SJSA1 (cell line): ENCODE data around the gene PPP1R26. TPM values are rescaled to one million over a fixed set of nuclear protein-coding genes. Genes with fewer than 3 reads are reported as not detected.
"Not testable (repeated sequence)": the region's sequence is repeated elsewhere in the genome, so short reads cannot be mapped to it uniquely, and the experiment has no call there.

ENCODE experiments used
- DNase-seq, 2 experiments: peaks; one replicate each; pipeline ENCODE4 v3.0.0-alpha.2; 2015 to 2020; ENCODE audit warnings: low spot score in 2 of 2, low read depth in 1 of 2
- H3K27ac ChIP-seq: fragments of 250-450 bp; sonication (Bioruptor Pico); 2 replicates; pipeline ENCODE4 v1.5.1; 2020; ENCODE audit warnings: mild to moderate bottlenecking, moderate library complexity
- H3K27me3 ChIP-seq: fragments of 250-450 bp; sonication (Bioruptor Pico); replicated peaks from 2 replicates; pipeline ENCODE4 v1.5.1; 2020; ENCODE audit warnings: mild to moderate bottlenecking, moderate library complexity
- H3K36me3 ChIP-seq: fragments of 250-450 bp; sonication (Bioruptor Pico); 2 replicates; pipeline ENCODE4 v1.5.1; 2020; ENCODE audit warnings: mild to moderate bottlenecking
- H3K4me1 ChIP-seq: fragments of 250-450 bp; sonication (Bioruptor Pico); replicated peaks from 2 replicates; pipeline ENCODE4 v1.6.1; 2021; ENCODE audit warnings: mild to moderate bottlenecking
- H3K4me3 ChIP-seq: fragments of 250-450 bp; sonication (Bioruptor Pico); 2 replicates; pipeline ENCODE4 v1.5.1; 2020; ENCODE audit warnings: mild to moderate bottlenecking
- H3K9me3 ChIP-seq: fragments of 250-450 bp; sonication (Bioruptor Pico); replicated peaks from 2 replicates; pipeline ENCODE4 v1.5.1; 2020; ENCODE audit warnings: mild to moderate bottlenecking
- total RNA-seq: library from RNA; depleted of rRNA; stranded (reverse); fragments of >200 nt; shearing (Covaris generic); gene quantifications from 2 replicates; pipeline ENCODE4 v1.2.3, GENCODE V29; 2014

The PPP1R26 gene
- total RNA-seq, 1 experiment from 2014 or later, result 16.8 TPM

DNA sequence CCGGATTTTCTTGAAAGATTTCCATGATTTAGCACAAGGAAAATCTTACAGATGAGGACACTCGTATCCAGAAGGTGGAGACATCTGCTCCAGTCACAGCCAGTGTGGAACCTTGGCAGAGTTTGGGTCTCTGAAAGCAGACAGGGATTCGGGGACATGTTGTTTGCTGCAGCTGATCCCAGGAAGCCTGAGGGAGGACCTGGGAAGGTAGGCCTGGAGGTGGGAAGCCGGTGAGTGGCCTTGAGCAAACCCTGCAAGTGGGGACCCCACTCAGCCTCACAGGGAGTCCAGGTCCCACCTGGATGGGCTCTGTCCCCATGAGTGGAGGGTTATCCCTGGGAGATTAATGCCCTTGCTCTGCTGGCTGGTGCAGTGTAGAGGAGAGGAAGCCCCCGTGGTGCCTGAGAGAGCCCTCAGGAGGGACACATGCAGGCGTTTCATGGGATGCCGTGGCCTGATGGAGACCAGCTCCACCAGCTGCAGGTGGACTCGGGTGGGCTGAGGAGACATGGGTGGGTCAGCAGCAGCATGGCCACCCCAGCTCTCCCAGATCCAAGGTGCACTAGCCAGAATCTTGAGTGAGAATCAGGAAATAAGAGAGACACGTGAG is 28.7 kb downstream of the PPP1R26 start:
- no peaks in the 10 kb centered on the region for H3K9me3 ChIP-seq
- no peaks in the 10 kb centered on the region for H3K4me1 ChIP-seq
- no peaks in the 10 kb centered on the region for H3K27me3 ChIP-seq

DNA sequence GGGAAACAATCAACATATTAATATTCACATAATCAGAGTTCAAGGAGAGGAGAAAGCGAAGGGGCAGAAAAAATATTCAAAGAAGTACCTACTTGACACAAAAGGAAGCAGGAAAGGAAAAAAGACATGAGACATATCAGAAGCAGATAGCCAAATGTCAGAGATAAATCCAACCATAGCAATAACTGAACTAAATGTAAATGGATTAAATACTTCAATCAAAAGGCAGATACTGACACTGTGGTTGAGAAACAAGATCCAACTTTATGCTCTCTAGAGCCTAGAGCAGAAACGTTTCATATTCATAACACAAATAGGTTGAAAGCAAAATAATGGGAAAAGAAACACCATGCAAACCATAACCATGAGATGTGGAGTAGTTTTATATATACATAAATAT is 29.9 kb downstream of the PPP1R26 start:
- no peak for DNase-seq
- no peak overlapping the region for H3K27ac ChIP-seq
- no peaks in the 10 kb centered on the region for H3K9me3 ChIP-seq
- H3K27me3 ChIP-seq, result no peaks in the 10 kb centered on the region
- no peaks in the 10 kb centered on the region for H3K4me1 ChIP-seq
- H3K4me3 ChIP-seq, result no peak overlapping the region
- peaks cover 10% of the 10 kb centered on the region for H3K36me3 ChIP-seq

More for the DNA sequence above, 28.7 kb downstream of the PPP1R26 start:
- Histone ChIP-seq H3K4me3 (no peak overlapping the region), H3K36me3 (peaks cover 20% of the 10 kb centered on the region), H3K27ac (no peak overlapping the region)
- peak in 1 of 2 experiments; percentile 21 for DNase-seq

DNA sequence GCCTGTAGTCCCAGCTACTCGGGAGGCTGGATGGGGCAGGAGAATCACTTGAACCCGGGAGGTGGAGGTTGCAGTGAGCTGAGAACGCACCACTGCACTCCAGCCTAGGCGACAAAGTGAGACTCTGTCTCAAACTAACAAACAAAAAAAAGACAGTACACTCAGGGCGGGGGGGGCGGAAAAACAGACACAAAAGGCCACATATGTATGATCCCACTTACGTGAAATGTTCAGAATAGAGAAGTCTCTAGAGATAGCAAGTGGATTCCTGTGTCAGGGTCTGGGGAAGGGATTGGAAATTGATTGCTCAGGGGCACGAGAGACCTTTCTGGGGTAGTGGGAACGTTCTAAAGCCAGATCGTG is 32.6 kb downstream of the PPP1R26 start:
- no peaks in the 10 kb centered on the region for H3K27me3 ChIP-seq
- no peak overlapping the region for H3K4me3 ChIP-seq
- H3K27ac ChIP-seq, result no peak overlapping the region
- no peaks in the 10 kb centered on the region for H3K4me1 ChIP-seq
- no peaks in the 10 kb centered on the region for H3K9me3 ChIP-seq
- peak in 1 of 2 experiments; percentile 12 for DNase-seq
- H3K36me3 ChIP-seq, result no peaks in the 10 kb centered on the region

DNA sequence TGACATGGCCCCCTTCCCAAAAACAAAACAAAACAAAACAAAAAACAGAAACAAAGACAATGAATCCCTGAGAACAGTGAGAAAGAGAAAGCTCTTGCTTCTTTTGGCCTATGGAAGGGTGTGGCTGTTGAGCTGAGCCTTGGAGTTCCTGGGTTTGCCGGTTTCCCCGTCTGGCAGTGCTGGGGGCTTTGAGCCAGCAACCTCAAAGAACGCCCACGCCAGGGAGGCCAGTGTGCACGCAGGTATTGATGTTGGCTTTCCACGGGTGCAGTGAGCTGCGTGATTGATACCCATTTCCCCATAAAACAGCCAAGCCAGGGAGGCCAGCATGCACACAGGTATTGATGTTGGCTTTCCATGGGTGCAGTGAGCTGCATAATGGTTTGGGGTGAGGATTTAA is 33.3 kb downstream of the PPP1R26 start:
- Histone ChIP-seq H3K27me3 (no peaks in the 10 kb centered on the region), H3K4me3 (no peak overlapping the region), H3K9me3 (no peaks in the 10 kb centered on the region), H3K36me3 (no peaks in the 10 kb centered on the region), H3K27ac (no peak overlapping the region), H3K4me1 (no peaks in the 10 kb centered on the region)
- DNase-seq, result peak in 1 of 2 experiments; percentile 33

DNA sequence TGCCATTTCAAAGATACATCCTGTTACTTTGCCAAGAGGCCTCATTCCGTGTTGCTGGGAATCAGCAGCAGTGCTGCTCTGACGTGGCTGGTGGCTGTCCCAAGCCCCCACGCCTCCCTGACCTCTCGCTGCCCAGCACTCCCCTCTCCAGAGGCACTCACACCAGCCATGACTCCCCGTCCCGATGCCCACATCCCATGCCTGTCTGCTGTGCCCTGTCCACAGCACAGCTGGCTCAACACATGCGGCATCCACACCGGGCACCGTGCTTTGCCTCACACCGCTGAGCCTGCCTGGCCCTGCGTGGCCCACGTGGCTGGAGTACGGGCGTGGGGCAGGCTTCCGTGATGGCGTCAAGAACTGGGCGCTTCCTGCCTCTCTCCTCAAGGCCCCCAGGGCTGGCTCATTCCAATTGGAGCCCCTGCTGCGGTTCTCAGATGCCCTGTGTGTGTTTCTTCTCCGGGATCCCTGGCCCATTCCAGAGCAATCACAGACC is 33.8 kb downstream of the PPP1R26 start:
- Histone ChIP-seq H3K4me1 (no peaks in the 10 kb centered on the region), H3K36me3 (no peaks in the 10 kb centered on the region), H3K9me3 (no peaks in the 10 kb centered on the region), H3K27me3 (0 out of 2 replicates have a peak, but pooled peaks cover 2% of the 10 kb centered on the region), H3K4me3 (no peak overlapping the region), H3K27ac (no peak overlapping the region)
- DNase-seq, result peak in 1 of 2 experiments; percentile 29

DNA sequence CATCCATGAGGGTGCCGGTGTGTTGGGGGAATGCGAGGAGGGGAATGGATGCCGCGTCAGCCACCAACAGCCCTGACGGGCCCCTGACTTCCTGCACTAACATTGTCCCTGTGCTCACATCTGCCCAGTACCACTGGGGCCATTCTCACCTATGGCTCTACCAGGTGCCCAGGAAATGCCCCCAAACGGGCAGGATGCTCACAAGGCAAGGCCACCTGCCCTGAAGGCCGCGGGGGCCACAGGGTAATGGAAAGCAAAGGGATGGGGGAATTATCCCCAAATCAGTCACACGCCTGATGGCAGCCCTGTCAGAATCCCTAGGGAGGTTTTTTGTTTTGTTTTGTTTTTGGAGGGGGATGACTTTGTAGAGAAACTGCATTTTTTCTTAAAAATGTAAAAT is 34.3 kb downstream of the PPP1R26 start:
- not testable (repeated sequence) for H3K4me3 ChIP-seq, H3K27me3 ChIP-seq, H3K4me1 ChIP-seq, H3K9me3 ChIP-seq, H3K36me3 ChIP-seq, H3K27ac ChIP-seq
- peak in 1 of 2 experiments; percentile 8 for DNase-seq

DNA sequence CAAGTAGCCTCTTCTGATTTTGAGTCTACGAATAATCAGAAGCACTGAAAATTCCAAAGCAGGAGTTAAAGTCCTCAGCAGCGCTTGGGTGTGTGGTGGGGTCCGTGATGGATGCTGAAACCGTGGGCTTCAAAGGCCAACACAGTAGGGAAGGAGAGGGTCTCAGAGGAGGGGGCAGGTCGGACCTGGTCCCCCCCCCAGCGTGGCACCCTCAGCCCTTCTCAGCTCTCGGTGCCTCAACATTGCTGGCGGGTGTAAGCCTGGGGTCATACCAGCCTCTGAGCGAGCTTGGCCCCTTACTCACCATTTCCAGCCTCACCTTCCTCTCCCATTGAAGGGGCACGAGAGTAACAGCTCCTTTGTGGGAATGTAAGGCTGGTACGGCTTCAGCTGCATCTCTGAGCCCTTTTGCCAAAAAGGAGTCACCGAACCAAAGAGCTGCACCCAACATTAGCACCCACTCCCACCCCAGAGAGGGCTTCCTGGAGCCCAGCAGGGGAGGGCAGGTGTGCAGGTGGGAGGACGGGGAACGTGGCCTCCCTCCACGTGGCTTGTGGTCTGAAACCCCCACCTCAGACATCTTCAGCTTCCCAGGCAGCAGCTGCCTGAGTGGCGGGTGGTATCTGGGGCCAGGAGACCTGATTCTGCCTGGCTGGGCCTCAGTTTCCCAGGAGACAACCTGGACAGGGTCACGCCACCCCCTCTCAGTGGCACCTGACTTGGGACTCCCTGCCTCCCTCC is 34.9 kb downstream of the PPP1R26 start:
- DNase-seq, result peak in 1 of 2 experiments; percentile 19
- H3K27me3 ChIP-seq, result 0 out of 2 replicates have a peak, but pooled peaks cover 2% of the 10 kb centered on the region
- H3K9me3 ChIP-seq, result no peaks in the 10 kb centered on the region
- H3K36me3 ChIP-seq, result no peaks in the 10 kb centered on the region
- no peak overlapping the region for H3K27ac ChIP-seq
- no peaks in the 10 kb centered on the region for H3K4me1 ChIP-seq
- no peak overlapping the region for H3K4me3 ChIP-seq

DNA sequence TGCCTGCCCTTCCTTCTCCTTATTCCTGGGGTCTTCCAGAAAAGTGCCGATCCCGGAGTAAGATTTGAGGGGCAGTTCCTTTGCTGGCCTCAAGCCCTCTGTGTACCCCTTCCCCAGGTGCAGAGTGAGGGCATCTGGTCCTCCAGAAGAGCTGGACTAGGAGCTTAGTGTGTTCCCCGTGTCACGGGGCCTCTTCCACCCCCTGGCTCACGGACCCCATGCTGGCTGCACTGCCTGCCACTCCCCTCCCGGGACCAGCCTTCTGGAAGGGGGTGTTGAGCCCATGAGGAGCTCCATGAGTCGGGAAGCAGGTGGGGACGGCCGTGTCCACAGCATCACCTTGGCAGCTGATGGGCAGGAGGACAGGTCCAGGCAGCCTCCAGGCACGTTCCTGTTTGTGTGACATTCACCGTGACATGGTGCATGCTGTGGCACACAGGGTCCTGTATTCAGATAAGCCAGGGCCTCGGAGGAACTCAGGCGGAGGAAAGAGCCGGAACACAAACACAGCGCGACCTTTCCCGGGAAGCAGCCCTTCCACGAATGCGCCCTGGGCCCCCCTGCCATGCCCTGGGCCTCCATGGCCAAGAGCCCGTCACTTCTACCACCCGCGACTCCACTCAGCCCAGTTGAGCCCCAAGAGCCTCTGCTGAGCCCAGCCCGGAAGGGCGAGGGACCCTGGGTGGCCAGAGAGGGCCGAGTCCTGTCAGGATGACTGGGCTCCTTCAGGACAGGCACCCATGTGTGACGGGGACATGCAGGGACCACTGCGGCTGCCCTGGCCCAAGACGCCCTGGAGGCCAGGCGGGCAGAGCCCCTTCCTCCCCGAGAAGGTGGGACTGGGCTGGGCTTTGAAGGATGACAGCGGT is 35.7 kb downstream of the PPP1R26 start:
- H3K4me1 ChIP-seq, result no peaks in the 10 kb centered on the region
- no peak overlapping the region for H3K4me3 ChIP-seq
- DNase-seq, result peak in 1 of 2 experiments; percentile 28
- H3K36me3 ChIP-seq, result no peaks in the 10 kb centered on the region
- 0 out of 2 replicates have a peak, but pooled peaks cover 2% of the 10 kb centered on the region for H3K27me3 ChIP-seq
- H3K9me3 ChIP-seq, result no peaks in the 10 kb centered on the region
- no peak overlapping the region for H3K27ac ChIP-seq

DNA sequence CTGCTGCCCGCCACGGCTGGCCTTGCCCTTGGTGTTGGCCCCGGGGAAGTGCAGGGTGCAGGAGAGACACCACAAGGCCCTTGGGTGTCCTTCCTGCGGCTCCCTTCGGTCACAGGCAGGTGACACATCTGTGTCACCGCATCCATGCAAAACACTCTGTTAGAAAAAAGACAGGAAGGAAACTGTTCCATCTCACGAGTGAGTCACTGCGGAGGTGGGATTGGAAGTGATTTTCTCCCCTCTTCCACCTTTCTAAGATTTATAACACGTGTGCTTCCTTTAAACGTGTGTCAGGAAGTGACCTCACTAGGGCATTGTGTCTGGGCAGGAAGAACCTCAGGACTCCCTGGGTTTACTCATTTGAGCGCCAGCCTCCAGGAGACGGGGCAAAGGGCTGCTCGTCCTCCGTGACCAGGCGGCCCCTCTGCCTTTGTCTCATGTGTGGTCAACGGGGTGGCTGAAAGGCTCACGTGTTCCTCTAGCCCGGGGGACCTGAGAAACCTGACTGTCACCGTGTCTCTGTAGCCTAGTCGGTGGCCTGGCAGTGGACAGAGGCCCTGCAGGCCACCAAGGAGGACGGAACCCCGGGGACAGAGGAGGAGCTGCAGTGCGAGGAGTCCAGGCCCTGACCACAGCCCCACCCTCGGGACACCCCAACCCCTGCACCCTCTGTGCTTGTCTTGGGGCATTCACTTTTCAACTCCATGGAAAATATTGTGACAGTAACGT is 36.7 kb downstream of the PPP1R26 start:
- Histone ChIP-seq H3K27me3 (0 out of 2 replicates have a peak, but pooled peaks cover 2% of the 10 kb centered on the region), H3K4me1 (no peaks in the 10 kb centered on the region), H3K9me3 (no peaks in the 10 kb centered on the region), H3K4me3 (no peak overlapping the region), H3K36me3 (no peaks in the 10 kb centered on the region), H3K27ac (no peak overlapping the region)
- DNase-seq, result peak in 1 of 2 experiments; percentile 13

DNA sequence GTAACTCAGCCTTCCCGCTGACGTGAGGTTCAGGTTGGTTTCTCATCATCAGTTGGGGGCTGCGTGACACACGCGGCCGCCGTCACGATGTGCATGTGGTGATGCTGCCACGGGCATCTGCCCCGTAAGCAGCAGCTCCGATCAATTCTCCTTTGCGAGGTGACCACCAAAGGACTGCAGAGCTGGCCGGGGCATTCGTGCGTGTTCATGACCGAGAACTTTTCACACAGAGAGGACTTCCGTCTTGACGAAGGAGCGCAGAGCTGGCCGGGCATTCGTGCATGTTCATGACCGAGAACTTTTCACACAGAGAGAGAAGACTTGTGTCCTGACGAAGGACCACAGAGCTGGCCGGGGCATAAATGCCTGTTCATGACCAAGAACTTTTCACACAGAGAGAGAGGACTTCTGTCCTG is 37.8 kb downstream of the PPP1R26 start:
- no peaks in the 10 kb centered on the region for H3K9me3 ChIP-seq
- H3K36me3 ChIP-seq, result no peaks in the 10 kb centered on the region
- 0 out of 2 replicates have a peak, but pooled peaks cover 2% of the 10 kb centered on the region for H3K27me3 ChIP-seq
- H3K27ac ChIP-seq, result no peak overlapping the region
- DNase-seq, result peak in 1 of 2 experiments; percentile 22
- no peaks in the 10 kb centered on the region for H3K4me1 ChIP-seq
- H3K4me3 ChIP-seq, result no peak overlapping the region

DNA sequence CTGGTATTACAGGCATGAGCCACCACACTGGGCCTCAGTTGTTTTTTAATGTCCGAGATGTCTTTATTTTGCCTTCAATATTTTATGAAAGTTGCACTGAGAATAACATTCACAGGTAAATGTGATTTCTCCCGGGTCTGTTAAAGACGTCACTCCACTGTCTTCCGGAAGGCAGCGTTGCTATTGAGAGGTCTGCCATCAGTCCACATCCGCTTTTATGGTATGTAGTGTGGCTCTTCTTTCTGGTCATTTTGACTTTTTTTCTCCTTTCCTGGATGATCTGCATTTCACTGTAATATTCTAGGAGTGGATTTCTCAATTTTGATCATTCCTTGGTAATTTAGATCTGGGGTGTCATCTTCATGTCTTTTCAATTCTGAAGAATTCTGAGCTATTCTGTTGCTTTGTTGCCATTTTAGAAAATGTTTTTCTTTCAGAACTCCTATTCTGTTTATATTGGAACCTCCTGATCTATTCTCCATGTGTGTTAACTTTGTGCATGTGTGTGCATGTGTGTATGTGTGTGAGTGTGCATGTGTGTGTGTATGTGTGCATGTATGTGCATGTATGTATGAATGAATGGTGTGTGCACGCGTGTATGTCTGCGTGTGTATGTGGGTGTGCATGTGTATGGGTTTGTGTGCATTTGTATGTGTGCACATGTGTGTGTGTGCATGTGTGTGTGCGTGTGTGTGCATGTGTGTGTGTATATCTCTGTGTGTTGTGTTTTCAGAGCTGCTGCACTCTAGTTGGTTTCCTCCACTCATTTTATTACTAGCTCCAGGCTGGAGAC is 39.8 kb downstream of the PPP1R26 start:
- H3K4me3 ChIP-seq, result no peak overlapping the region
- H3K27ac ChIP-seq, result no peak overlapping the region
- DNase-seq, result peak in 1 of 2 experiments; percentile 2
- H3K9me3 ChIP-seq, result no peaks in the 10 kb centered on the region
- 0 out of 2 replicates have a peak, but pooled peaks cover 2% of the 10 kb centered on the region for H3K27me3 ChIP-seq
- no peaks in the 10 kb centered on the region for H3K4me1 ChIP-seq
- H3K36me3 ChIP-seq, result no peaks in the 10 kb centered on the region

DNA sequence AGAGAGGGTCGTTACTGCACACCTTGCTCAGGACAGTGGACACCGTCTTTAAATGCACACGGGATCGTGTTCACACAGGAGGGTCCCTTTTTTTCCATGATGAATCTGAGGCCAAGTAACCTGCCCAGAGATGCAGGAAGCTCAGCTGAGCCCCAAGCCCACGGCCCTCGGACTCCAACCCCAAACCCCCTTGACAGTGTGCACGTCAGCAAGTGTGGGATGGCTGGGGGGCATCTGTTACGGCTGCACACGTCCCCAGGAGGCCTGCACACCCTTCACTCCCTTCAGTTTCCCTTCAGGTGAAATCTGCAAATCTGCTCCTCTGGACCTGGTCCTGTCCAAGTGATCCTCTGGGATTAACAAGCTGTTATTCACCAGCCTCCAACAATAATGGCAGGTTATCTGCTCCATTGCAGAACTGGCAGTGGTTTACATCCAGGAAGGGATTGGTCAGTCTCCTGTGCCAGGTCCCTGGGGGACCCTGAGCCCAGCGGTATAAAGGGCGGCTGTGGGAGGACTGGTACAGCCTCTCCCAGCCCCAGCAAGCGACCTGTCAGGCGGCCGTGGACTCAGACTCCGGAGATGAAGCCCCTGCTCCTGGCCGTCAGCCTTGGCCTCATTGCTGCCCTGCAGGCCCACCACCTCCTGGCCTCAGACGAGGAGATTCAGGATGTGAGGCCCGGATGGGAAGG is 41.5 kb downstream of the PPP1R26 start, which contains the start of gene LCN1:
Gene LCN1, plus strand, starts transcription at position 525 of the 692 bp plus-strand sequence. Its CDS starts 58 bp downstream, at position 583.
- Histone ChIP-seq H3K36me3 (no peaks in the 10 kb centered on the region), H3K9me3 (no peaks in the 10 kb centered on the region), H3K4me3 (no peak within 1 kb of the TSS), H3K27ac (no peak within 1 kb of the TSS), H3K27me3 (0 out of 2 replicates have a peak, but pooled peaks cover 2% of the 10 kb centered on the region), H3K4me1 (no peaks in the 10 kb centered on the region)
- DNase-seq, result peak in 1 of 2 experiments; percentile 21
